GM10847 (cell line): ENCODE measurements around the gene SORCS3.

ENCODE experiments used
- POLR2A ChIP-seq: IDR thresholded peaks from 2 replicates; pipeline ENCODE4 v1.6.1; 2011; ENCODE audit not compliant: insufficient read length; ENCODE audit errors: extremely low read depth

The SORCS3 gene

DNA sequence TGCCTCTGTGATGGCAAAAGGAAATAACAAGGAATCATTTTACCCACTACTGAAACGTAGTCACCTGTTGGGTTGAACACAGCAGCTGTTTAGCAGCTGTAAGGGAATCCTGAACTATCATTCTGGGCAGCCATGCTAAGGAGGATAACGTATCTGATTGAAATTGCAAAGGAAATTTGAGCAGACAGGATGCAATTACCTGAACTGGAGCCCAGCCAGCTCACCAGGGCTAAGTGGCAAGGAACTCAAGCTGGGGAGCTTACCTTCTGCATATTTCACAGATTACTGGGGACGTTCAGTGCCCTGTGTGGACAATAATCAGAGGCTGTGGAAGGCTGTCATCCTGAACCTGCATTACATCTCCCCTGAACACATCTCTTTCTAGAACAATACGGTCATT is 650.5 kb downstream of the SORCS3 start:
- no peak for TF ChIP-seq POLR2A

DNA sequence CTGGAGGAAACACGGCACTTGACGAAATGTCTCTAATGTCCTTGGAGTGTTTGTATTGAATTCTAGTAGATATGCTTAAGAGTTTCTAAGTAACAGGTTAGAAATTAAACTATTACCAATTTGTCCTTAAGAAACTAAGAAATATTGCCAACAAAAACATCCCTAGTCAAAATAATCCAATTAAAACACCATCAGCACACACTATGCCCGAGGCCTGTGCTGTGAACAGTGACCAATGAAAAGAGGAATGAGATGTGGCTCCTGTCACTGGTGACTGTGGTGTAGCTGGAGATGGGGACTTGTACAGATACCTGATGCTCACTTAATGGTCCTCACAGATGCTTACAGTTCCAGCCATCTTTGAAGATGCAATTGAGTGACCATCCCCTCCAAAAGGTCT is 651.1 kb downstream of the SORCS3 start:
- TF ChIP-seq POLR2A, result no peak
